Activated naive CD8-positive, alpha-beta T cell treated with anti-CD3 and anti-CD28 coated beads, Interleukin-2, amount 50 U/mL, for 24 hours (primary cell): ENCODE measurements around the gene UBN1.

Source experiments
- ATAC-seq: fragments of 150-1000 bp; cut with Tn5 transposase; one replicate; pipeline ENCODE4 v1.10.0; 2021
- DNase-seq: peaks from one replicate; pipeline ENCODE4 v3.0.0; 2021
- H3K27ac Mint-ChIP-seq: one replicate; pipeline ENCODE4 v1.8.0; 2021; ENCODE audit warnings: mild to moderate bottlenecking, mixed read lengths
- H3K27me3 Mint-ChIP-seq: one replicate; pipeline ENCODE4 v1.8.0; 2021; ENCODE audit warnings: mixed read lengths
- H3K36me3 Mint-ChIP-seq: one replicate; pipeline ENCODE4 v1.8.0; 2021; ENCODE audit warnings: low read depth, mixed read lengths
- H3K4me1 Mint-ChIP-seq: one replicate; pipeline ENCODE4 v1.8.0; 2021; ENCODE audit warnings: mixed read lengths
- H3K4me3 Mint-ChIP-seq: one replicate; pipeline ENCODE4 v1.8.0; 2021; ENCODE audit warnings: mild to moderate bottlenecking, moderate library complexity, mixed read lengths
- H3K9me3 Mint-ChIP-seq: one replicate; pipeline ENCODE4 v1.8.0; 2021; ENCODE audit warnings: mixed read lengths

The UBN1 gene

DNA sequence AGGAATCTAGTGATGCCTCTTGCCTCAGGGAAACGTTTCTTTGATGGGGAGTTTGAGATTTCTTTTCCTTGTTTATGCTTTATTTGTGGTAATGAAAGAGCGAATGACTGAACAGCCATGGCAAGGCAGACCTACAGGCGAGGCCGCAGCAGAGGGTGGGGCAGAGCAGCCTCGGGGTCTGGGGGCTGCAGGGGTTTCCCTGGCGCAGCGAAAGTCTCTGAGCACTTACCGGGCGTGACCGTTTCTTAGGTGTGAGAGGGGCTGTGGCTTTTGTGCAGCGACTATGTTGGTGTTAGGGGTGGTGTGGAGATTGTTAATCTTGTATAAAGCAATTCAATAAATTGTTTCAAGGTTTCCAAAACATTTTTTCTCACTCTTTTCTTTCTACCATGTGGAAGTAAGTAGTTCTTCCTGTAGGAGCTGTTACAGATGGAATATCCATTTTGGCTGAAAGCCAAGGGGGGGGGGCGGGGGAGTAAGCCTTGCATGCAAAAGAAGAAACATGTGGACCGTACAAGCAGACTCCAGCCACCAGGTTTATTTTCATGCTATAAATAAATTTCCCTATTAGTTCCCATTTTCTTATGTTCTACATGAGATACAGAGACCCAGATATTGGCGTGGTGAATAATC is 34.8 kb downstream of the UBN1 start:
- ATAC-seq (no peak), DNase-seq (no peak)
- Mint-ChIP-seq H3K9me3 (no peaks in the 10 kb centered on the region), H3K27ac (no peak overlapping the region), H3K4me3 (no peak overlapping the region), H3K36me3 (peaks cover 40% of the 10 kb centered on the region), H3K27me3 (no peaks in the 10 kb centered on the region), H3K4me1 (no peaks in the 10 kb centered on the region)

DNA sequence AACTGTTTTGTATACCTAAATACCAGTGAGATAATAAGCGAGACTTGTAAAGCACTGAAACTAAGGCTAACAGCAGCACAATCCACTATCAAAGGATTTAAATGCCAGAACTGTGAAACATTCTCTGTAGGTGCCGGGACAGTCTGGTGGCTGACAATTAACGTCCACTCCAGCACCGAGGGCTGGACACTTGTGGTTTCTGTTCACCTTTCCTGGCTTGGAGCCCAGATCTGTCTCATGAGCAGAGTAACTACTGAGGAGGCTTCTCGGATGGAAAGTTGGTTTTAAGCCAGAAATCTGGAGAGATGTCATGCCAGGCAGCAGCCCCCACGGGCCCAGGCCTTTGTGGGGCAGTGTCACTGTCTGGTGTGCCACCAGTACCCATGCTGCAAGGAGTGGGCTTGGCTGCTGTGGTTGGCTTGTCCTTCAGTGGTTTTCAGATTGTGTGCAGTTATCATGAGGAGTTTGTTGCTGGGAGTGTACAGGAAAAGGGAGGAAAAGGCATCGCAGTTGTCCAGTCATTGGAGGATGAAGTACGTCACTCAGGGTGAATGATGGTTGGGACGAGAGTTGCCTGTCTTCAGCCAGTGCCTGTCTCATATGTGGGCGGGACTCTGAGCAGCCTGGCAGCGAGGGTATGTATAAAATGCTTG is 35.5 kb downstream of the UBN1 start:
- H3K4me3 Mint-ChIP-seq = no peak overlapping the region
- no peaks in the 10 kb centered on the region for H3K9me3 Mint-ChIP-seq
- no peaks in the 10 kb centered on the region for H3K4me1 Mint-ChIP-seq
- H3K27ac Mint-ChIP-seq = no peak overlapping the region
- DNase-seq (no peak), ATAC-seq (no peak)
- H3K27me3 Mint-ChIP-seq = no peaks in the 10 kb centered on the region
- peaks cover 36% of the 10 kb centered on the region for H3K36me3 Mint-ChIP-seq

DNA sequence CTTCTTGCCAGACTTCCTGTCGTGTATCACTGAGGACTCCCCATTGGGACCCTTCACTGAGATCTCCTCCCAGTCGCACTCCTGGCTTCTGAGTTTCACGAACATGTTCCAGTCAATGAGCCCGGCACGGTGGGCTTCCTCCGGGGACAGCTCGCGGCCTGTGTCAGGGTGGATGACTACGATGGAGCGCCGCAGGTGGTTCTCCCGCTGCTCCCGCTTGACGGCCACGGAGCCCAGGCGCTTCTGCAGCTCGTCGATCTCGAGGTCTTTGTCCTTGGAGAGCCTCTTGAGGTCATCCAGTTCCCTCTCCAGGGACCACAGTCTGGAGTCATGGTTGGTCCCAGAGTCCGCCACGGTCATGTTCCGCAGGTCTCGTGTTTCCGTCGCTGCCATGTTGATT is 36.2 kb downstream of the UBN1 start:
- peaks cover 32% of the 10 kb centered on the region for H3K36me3 Mint-ChIP-seq
- H3K4me1 Mint-ChIP-seq = no peaks in the 10 kb centered on the region
- ATAC-seq = no peak

GRCh38 chr16:4884209-4884608 is 36.9 kb downstream of the UBN1 start:
- ATAC-seq = no peak
- H3K36me3 Mint-ChIP-seq = peaks cover 32% of the 10 kb centered on the region
- no peaks in the 10 kb centered on the region for H3K4me1 Mint-ChIP-seq
- H3K9me3 Mint-ChIP-seq = no peaks in the 10 kb centered on the region
- no peak for DNase-seq
- H3K4me3 Mint-ChIP-seq = no peak overlapping the region
- H3K27me3 Mint-ChIP-seq = no peaks in the 10 kb centered on the region
- H3K27ac Mint-ChIP-seq = no peak overlapping the region

More for the DNA sequence above, 36.2 kb downstream of the UBN1 start:
- no peaks in the 10 kb centered on the region for H3K27me3 Mint-ChIP-seq
- no peak overlapping the region for H3K4me3 Mint-ChIP-seq
- H3K9me3 Mint-ChIP-seq = no peaks in the 10 kb centered on the region
- H3K27ac Mint-ChIP-seq = no peak overlapping the region
- no peak for DNase-seq

DNA sequence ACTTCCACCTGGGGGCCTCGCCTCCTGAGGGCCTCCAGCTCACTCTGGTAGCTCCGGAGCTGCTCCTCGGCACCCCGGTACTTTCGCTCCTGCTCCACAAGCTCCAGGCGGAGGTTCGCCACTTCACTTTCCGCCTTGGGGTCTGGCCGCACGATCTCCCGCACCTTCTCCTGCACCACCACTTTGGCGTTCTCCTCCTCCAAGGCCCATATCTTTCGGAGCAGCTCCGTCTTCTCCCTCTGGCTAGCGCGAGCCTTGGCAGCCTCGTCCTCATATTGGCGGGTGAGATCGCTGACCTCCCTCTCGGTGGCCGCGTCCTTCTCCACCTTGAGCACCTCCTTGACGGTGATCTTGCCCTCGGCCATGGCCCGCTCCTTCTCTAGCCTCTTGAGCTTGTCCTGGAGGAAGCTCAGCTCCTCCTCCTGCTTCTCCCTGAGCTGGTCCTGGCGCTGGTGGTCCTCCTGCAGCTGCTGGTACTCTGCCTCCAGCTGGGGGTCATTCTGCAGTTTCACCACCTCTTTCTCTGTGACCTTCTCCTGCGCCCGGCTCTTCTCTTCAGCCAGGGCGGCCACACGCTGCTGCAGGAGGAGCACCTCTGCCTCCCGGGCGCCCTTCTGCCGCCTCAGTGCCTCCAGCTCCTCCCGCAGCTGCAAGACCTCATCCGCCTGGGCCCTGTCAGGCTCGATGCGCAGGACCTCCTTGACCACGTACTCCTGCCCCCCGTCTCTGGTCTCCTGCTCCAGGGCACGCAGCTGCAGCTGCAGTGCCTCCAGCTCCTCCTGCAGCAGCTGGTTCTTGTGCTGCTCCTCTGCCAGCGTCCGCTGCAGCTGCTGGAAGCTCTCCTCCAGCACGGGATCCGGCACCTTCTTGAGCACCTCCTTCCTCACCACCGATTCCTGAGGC is 37.9 kb downstream of the UBN1 start:
- no peak overlapping the region for H3K4me3 Mint-ChIP-seq
- ATAC-seq (no peak), DNase-seq (no peak)
- no peak overlapping the region for H3K27ac Mint-ChIP-seq
- H3K9me3 Mint-ChIP-seq = no peaks in the 10 kb centered on the region
- peaks cover 28% of the 10 kb centered on the region for H3K36me3 Mint-ChIP-seq
- no peaks in the 10 kb centered on the region for H3K4me1 Mint-ChIP-seq
- no peaks in the 10 kb centered on the region for H3K27me3 Mint-ChIP-seq

DNA sequence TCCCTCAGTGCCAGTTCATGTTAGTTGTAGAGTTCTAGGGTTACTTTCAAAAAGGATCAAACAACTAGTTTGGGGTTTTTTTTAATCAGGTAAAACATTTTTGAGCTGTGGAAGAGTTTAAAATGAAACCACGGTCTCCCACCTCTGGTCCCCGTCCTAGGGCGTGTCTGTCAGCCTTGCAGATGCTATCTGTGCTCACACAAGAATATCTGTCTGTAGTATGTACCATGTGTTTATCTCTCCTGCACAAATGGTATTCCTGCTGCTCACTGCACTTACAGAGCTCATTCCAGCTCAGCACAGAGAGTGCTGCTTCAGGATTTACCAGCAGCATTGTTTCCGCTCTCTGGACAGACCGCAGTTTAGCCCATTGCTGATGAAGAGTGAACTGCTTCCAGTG is 38.9 kb downstream of the UBN1 start:
- Mint-ChIP-seq H3K36me3 (peaks cover 25% of the 10 kb centered on the region), H3K4me3 (no peak overlapping the region), H3K27me3 (no peaks in the 10 kb centered on the region), H3K9me3 (no peaks in the 10 kb centered on the region), H3K4me1 (no peaks in the 10 kb centered on the region), H3K27ac (no peak overlapping the region)
- ATAC-seq (no peak), DNase-seq (no peak)

DNA sequence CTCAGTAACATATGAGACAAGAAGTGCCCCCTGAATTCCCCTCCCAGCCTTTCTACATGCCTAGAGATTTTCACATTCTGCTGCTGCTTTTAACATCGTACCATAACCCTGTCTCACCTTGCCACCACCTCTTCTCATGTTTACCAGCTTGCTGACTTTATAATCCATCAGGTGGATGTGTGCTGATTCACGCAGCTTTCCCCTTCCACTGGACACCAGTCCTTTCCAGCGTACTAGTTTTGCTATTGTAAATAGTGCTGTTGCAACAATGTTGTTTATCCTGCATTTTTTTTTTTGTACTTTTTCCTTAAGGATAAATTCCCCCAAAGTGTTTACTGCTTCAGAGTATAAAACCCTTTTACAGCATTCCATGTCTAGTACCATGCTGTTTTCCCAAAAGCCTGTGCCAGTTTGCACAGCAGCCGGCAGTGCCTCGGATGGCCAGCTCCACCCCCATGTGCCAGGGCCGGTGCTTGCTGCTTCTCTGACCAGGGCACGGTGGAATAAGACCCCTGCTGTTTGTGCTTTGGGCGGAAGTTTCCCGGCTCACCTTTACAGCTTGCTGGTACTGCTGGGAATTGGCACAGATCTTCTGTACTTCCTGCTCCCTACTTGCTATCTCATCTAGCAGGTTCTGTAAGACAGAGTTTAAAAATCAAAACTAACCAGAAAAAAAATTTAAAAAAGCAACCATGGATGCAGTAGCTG is 41.3 kb downstream of the UBN1 start:
- ATAC-seq = no peak
- no peak overlapping the region for H3K4me3 Mint-ChIP-seq
- H3K36me3 Mint-ChIP-seq = peaks cover 14% of the 10 kb centered on the region
- no peak overlapping the region for H3K27ac Mint-ChIP-seq
- no peaks in the 10 kb centered on the region for H3K4me1 Mint-ChIP-seq
- DNase-seq = no peak
- H3K27me3 Mint-ChIP-seq = no peaks in the 10 kb centered on the region
- H3K9me3 Mint-ChIP-seq = no peaks in the 10 kb centered on the region

- no peak for DNase-seq
- Mint-ChIP-seq H3K36me3 (peaks cover 3% of the 10 kb centered on the region), H3K27ac (no peak overlapping the region), H3K4me1 (no peaks in the 10 kb centered on the region), H3K27me3 (no peaks in the 10 kb centered on the region), H3K9me3 (no peaks in the 10 kb centered on the region), H3K4me3 (no peak overlapping the region)
- no peak for ATAC-seq
These were observed 42.7 kb downstream of the UBN1 start for GRCh38 chr16:4890026-4890425.

GRCh38 chr16:4890686-4891085 is 43.4 kb downstream of the UBN1 start:
- Mint-ChIP-seq H3K9me3 (no peaks in the 10 kb centered on the region), H3K36me3 (peaks cover 3% of the 10 kb centered on the region), H3K4me1 (no peaks in the 10 kb centered on the region), H3K4me3 (no peak overlapping the region), H3K27ac (no peak overlapping the region), H3K27me3 (no peaks in the 10 kb centered on the region)
- DNase-seq (no peak), ATAC-seq (no peak)

GRCh38 chr16:4891097-4891885 is 44.0 kb downstream of the UBN1 start:
- DNase-seq (no peak), ATAC-seq (no peak)
- H3K36me3 Mint-ChIP-seq = no peaks in the 10 kb centered on the region
- no peaks in the 10 kb centered on the region for H3K9me3 Mint-ChIP-seq
- no peak overlapping the region for H3K4me3 Mint-ChIP-seq
- H3K27me3 Mint-ChIP-seq = no peaks in the 10 kb centered on the region
- H3K4me1 Mint-ChIP-seq = no peaks in the 10 kb centered on the region
- no peak overlapping the region for H3K27ac Mint-ChIP-seq

- no peaks in the 10 kb centered on the region for H3K36me3 Mint-ChIP-seq
- ATAC-seq = no peak
- H3K27ac Mint-ChIP-seq = no peak overlapping the region
These were observed 44.6 kb downstream of the UBN1 start for GRCh38 chr16:4891886-4892216.

GRCh38 chr16:4892361-4893102 is 45.3 kb downstream of the UBN1 start:
- H3K36me3 Mint-ChIP-seq = no peaks in the 10 kb centered on the region
- H3K27me3 Mint-ChIP-seq = no peaks in the 10 kb centered on the region
- ATAC-seq (no peak), DNase-seq (no peak)
- H3K4me3 Mint-ChIP-seq = no peak overlapping the region
- H3K9me3 Mint-ChIP-seq = no peaks in the 10 kb centered on the region
- H3K27ac Mint-ChIP-seq = no peak overlapping the region
- no peaks in the 10 kb centered on the region for H3K4me1 Mint-ChIP-seq

More at GRCh38 chr16:4891886-4892216, 44.6 kb downstream of the UBN1 start:
- Mint-ChIP-seq H3K9me3 (no peaks in the 10 kb centered on the region), H3K4me1 (no peaks in the 10 kb centered on the region), H3K27me3 (no peaks in the 10 kb centered on the region), H3K4me3 (no peak overlapping the region)
- DNase-seq = no peak

GRCh38 chr16:4893103-4893862 is 46.0 kb downstream of the UBN1 start:
- Mint-ChIP-seq H3K9me3 (no peaks in the 10 kb centered on the region), H3K4me1 (no peaks in the 10 kb centered on the region), H3K36me3 (no peaks in the 10 kb centered on the region), H3K27ac (no peak overlapping the region), H3K4me3 (no peak overlapping the region), H3K27me3 (no peaks in the 10 kb centered on the region)
- no peak for DNase-seq
- no peak for ATAC-seq
